Measurements from ENCODE around the gene ARHGAP19.

DNA sequence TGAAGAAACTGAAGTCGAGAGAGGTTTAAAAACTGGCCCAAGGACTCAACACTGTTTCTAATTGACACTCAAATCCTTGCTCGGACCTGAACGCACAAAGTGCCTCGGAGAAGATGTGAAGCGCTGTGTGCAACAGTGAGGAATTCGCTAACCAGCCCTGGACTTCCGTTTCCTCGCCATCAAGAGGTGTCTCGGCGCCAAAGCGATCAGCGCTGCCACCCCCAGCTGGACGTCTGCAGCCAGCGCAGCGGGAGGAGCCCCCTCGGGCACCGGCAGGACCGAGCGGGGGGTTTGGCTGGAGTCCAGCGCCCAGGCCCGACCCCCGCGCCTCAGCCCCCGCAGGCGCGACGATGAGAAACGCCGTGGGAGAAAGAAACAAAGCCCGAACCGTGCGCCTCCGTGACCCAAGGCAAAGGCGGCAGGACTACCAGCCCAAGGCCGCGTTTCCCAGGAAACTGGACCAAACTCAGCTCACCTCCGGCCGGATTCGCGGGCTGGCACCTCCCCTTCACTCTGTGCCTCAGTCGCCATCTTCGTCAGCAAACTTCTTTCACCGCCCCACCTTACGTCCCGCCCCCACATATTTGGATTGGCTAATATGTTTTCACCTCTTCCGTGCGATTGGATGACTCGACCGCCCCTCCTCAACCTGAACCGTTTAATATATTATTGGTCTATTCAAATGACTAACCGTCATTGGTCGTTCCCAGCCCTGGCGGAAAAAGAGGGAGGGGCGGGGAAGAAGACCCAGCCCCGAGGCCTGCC lies at the start of gene ARHGAP19:
- TF ChIP-seq POLR2A (IDR thresholded peaks at IDR 0.05; ENCODE audit: low read depth, low read length) (peak; percentile 76; the same call in 1 of the 2 replicates), POLR2AphosphoS5 (IDR thresholded peaks at IDR 0.05; ENCODE audit: low read depth, low read length) (peak; percentile 69; the same call in 1 of the 2 replicates), TAF1 (IDR thresholded peaks at IDR 0.05; ENCODE audit: borderline replicate concordance, low read depth, low read length) (peak; percentile 69; the same call in 1 of the 2 replicates)

Data from GM12892 (cell line).